ENCODE data around the gene RFT1. TPM values are rescaled to one million over a fixed set of nuclear protein-coding genes. Genes with fewer than 3 reads are reported as not detected.

Gene RFT1
- total RNA-seq, 1 donor, result 11.9 TPM

DNA sequence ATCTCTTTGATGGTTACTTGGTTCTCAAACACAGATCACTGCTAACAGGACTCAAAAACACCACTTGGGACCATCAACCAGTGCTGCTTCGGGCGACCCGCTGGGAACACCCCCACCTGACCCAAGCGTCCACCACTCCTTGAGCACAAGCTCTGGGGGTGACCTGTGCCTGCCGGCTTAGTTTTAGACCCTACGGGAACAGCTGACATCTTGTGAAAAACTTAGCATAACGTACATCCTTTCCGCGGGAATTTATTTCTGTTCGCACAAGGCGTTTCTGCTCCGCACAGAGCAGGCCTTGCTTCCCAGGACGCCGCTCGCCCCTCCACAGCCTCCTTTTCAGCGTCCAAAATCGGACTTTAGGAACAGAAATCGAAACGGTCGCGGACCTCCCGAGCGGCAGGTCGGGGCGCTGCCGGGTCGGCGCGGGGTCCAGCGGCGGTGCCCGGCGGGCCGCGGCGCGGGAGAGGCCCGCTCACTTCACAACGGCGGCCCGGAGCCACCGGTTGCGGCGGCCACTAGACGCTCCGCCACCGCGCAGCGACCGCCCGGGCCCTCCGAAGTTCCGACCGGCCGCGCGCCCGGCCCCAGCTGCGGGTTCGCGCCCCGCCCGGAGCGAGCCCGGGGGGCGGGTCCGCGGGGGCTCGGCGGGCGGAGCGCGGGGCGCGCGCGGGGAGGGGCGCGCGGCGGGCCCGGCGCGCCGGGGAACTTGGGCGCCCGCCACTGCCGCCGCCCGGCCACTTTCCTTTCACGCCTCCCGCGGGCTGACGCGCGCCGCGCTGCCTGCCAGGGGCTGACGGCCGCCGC, 85.3 kb downstream of the RFT1 start:
- Histone ChIP-seq H3K4me2 (ENCODE audit: insufficient read depth, low read length) (peak overlapping the region; percentile 93), H3K27me3 (ENCODE audit: insufficient read depth, low read length) (peaks cover 5% of the 10 kb centered on the region), H3K79me2 (ENCODE audit: insufficient read depth, low read length) (peaks cover 26% of the 10 kb centered on the region), H3K9me3 (ENCODE audit: low read depth, low read length) (no peaks in the 10 kb centered on the region), H3K4me3 (ENCODE audit: insufficient read depth, low read length) (peak overlapping the region; percentile 78), H2AFZ (ENCODE audit: low read length) (peak overlapping the region; percentile 95), H3K4me1 (ENCODE audit: insufficient read depth, low read length) (peaks cover 7% of the 10 kb centered on the region), H3K27ac (ENCODE audit: low read depth, low read length) (peak overlapping the region; percentile 10), H3K36me3 (ENCODE audit: insufficient read depth, low read length) (no peaks in the 10 kb centered on the region), H4K20me1 (ENCODE audit: insufficient read depth, low read length) (no peaks in the 10 kb centered on the region)
- TF ChIP-seq, protein P1, sequence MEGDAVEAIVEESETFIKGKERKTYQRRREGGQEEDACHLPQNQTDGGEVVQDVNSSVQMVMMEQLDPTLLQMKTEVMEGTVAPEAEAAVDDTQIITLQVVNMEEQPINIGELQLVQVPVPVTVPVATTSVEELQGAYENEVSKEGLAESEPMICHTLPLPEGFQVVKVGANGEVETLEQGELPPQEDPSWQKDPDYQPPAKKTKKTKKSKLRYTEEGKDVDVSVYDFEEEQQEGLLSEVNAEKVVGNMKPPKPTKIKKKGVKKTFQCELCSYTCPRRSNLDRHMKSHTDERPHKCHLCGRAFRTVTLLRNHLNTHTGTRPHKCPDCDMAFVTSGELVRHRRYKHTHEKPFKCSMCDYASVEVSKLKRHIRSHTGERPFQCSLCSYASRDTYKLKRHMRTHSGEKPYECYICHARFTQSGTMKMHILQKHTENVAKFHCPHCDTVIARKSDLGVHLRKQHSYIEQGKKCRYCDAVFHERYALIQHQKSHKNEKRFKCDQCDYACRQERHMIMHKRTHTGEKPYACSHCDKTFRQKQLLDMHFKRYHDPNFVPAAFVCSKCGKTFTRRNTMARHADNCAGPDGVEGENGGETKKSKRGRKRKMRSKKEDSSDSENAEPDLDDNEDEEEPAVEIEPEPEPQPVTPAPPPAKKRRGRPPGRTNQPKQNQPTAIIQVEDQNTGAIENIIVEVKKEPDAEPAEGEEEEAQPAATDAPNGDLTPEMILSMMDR (IDR thresholded peaks at IDR 0.05; ENCODE audit: extremely low read depth, low read depth, low read length), result no peak
- DNase-seq (ENCODE audit: insufficient read length, low spot score, missing footprints), result peak; percentile 99

DNA sequence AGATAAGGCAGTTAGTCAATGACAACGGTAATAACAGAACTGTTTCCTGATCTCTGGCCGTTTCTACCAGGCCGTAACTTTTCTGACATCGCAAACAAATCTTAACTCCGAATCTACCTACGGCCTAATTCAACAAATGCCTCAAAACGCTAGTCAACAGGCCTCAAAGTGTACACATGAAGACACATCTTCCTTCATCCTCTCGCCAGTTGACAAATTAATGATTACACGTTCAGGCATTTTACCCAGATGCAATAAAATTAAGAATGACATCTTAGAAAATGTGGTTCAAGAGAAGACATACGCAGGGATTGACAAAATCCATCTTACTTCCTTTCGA, 85.9 kb downstream of the RFT1 start:
- Histone ChIP-seq H3K9me3 (ENCODE audit: low read depth, low read length) (no peaks in the 10 kb centered on the region), H2AFZ (ENCODE audit: low read length) (peak overlapping the region; percentile 95), H4K20me1 (ENCODE audit: insufficient read depth, low read length) (no peaks in the 10 kb centered on the region), H3K4me3 (ENCODE audit: insufficient read depth, low read length) (peak overlapping the region; percentile 78), H3K27ac (ENCODE audit: low read depth, low read length) (peak overlapping the region; percentile 10), H3K27me3 (ENCODE audit: insufficient read depth, low read length) (peaks cover 5% of the 10 kb centered on the region), H3K4me2 (ENCODE audit: insufficient read depth, low read length) (peak overlapping the region; percentile 93), H3K4me1 (ENCODE audit: insufficient read depth, low read length) (peaks cover 7% of the 10 kb centered on the region), H3K36me3 (ENCODE audit: insufficient read depth, low read length) (no peaks in the 10 kb centered on the region), H3K79me2 (ENCODE audit: insufficient read depth, low read length) (peaks cover 29% of the 10 kb centered on the region)
- DNase-seq (ENCODE audit: insufficient read length, low spot score, missing footprints), result no peak
- TF ChIP-seq, protein P1 (IDR thresholded peaks at IDR 0.05; ENCODE audit: extremely low read depth, low read depth, low read length), result no peak

DNA sequence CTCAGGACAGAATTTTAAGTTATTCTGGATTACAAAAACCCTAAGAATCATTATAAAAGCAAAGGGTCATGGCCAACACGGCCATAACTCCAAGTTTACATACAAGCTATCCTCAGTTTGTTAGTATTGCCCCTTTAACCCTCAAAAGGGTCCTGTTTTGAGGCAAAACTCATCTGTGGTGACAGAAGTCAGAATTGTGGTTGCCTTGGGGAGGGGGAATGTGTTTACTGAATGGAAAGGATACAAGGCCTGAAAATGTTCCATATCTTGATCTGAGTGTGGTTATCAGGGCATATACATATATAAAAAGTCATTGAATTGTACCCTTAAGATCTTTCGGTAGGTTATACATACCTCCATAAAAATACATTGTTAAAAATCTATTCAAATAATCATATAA, 86.5 kb downstream of the RFT1 start:
- Histone ChIP-seq H4K20me1 (ENCODE audit: insufficient read depth, low read length) (peaks cover 1% of the 10 kb centered on the region), H3K4me3 (ENCODE audit: insufficient read depth, low read length) (no peak overlapping the region), H3K9me3 (ENCODE audit: low read depth, low read length) (no peaks in the 10 kb centered on the region), H3K27ac (ENCODE audit: low read depth, low read length) (no peak overlapping the region), H3K4me2 (ENCODE audit: insufficient read depth, low read length) (peak overlapping the region; percentile 93), H3K27me3 (ENCODE audit: insufficient read depth, low read length) (peaks cover 5% of the 10 kb centered on the region), H3K4me1 (ENCODE audit: insufficient read depth, low read length) (peaks cover 7% of the 10 kb centered on the region), H2AFZ (ENCODE audit: low read length) (no peak overlapping the region), H3K79me2 (ENCODE audit: insufficient read depth, low read length) (peaks cover 35% of the 10 kb centered on the region), H3K36me3 (ENCODE audit: insufficient read depth, low read length) (no peaks in the 10 kb centered on the region)
- TF ChIP-seq, protein P1 (IDR thresholded peaks at IDR 0.05; ENCODE audit: extremely low read depth, low read depth, low read length), result no peak
- no peak for DNase-seq (ENCODE audit: insufficient read length, low spot score, missing footprints)

DNA sequence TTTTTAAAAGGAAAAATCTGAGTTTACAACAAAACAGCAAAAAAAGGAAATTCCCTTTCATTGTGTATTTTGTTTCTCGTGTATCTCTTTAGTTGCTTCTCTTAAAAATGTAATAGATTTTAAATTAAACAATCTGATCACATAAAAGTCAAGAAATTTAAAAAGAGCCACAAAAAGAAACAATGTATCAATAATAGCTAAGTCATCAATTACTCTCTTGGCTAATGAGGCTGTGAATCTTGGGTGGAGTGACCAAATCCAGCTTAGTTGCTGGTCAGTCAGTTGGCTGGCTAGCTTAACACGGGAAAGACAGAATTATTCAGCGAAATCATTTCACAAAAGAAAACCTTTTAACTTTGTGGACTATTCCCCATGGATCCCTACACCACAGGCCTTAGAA, 87.6 kb downstream of the RFT1 start:
- no peak overlapping the region for H3K4me2 ChIP-seq (ENCODE audit: insufficient read depth, low read length)
- DNase-seq (ENCODE audit: insufficient read length, low spot score, missing footprints), result no peak
- no peaks in the 10 kb centered on the region for H3K9me3 ChIP-seq (ENCODE audit: low read depth, low read length)
- peaks cover 5% of the 10 kb centered on the region for H3K27me3 ChIP-seq (ENCODE audit: insufficient read depth, low read length)
- TF ChIP-seq, protein P1 (IDR thresholded peaks at IDR 0.05; ENCODE audit: extremely low read depth, low read depth, low read length), result no peak
- no peak overlapping the region for H3K4me3 ChIP-seq (ENCODE audit: insufficient read depth, low read length)
- H2AFZ ChIP-seq (ENCODE audit: low read length), result no peak overlapping the region
- H4K20me1 ChIP-seq (ENCODE audit: insufficient read depth, low read length), result peaks cover 2% of the 10 kb centered on the region
- no peaks in the 10 kb centered on the region for H3K36me3 ChIP-seq (ENCODE audit: insufficient read depth, low read length)
- no peak overlapping the region for H3K27ac ChIP-seq (ENCODE audit: low read depth, low read length)
- H3K79me2 ChIP-seq (ENCODE audit: insufficient read depth, low read length), result peaks cover 42% of the 10 kb centered on the region
- H3K4me1 ChIP-seq (ENCODE audit: insufficient read depth, low read length), result peaks cover 7% of the 10 kb centered on the region

All from osteoblast (primary cell).